Vagina (tissue), 2 donors: ENCODE data around the gene UFD1. TPM values are rescaled to one million over a fixed set of nuclear protein-coding genes. Genes with fewer than 3 reads are reported as not detected.

Source experiments
- DNase-seq, 2 donors: peaks; one replicate each; pipeline ENCODE4 v3.0.0-alpha.2; 2017; ENCODE audit errors: extremely low spot score in 2 of 2
- H3K27ac ChIP-seq: fragments of 200-600 bp; sonication (generic); one replicate; pipeline ENCODE4 v1.5.1; 2019
- H3K27me3 ChIP-seq: fragments of 200-600 bp; sonication (generic); one replicate; pipeline ENCODE4 v1.5.1; 2019
- H3K36me3 ChIP-seq, 2 donors: fragments of 200-600 bp; sonication (generic); one replicate each; pipeline ENCODE4 v1.5.1; 2017 to 2019
- H3K4me1 ChIP-seq: fragments of 200-600 bp; sonication (generic); one replicate; pipeline ENCODE4 v1.5.1; 2019
- H3K4me3 ChIP-seq, 2 donors: fragments of 200-600 bp; sonication (generic); 1 replicate in 1 of 2; 2 replicates in 1 of 2; pipeline ENCODE4 v1.5.1; 2016 to 2019
- H3K9me3 ChIP-seq: fragments of 200-600 bp; sonication (generic); one replicate; pipeline ENCODE4 v1.5.1; 2019
- CTCF ChIP-seq, 3 experiments: fragments of 450-650 bp in 2 of 3; fragments of 200-600 bp in 1 of 3; sonication (generic) in 1 of 3; IDR thresholded peaks; one replicate each; pipeline ENCODE4 v1.5.1; 2017 to 2019; ENCODE audit warnings: antibody characterized with exemption in 3 of 3, mild to moderate bottlenecking in 2 of 3, moderate library complexity in 2 of 3
- POLR2A ChIP-seq, 2 donors: fragments of 450-650 bp; IDR thresholded peaks; one replicate each; pipeline ENCODE4 v1.6.1; 2017; ENCODE audit warnings: antibody characterized with exemption in 2 of 2, mild to moderate bottlenecking in 2 of 2, moderate library complexity in 2 of 2
- POLR2AphosphoS5 ChIP-seq, 2 donors: sonication (generic); formaldehyde crosslinking; IDR thresholded peaks; one replicate each; pipeline ENCODE4 v1.9.0; 2017; ENCODE audit warnings: antibody characterized with exemption in 2 of 2, mild to moderate bottlenecking in 2 of 2, low read depth in 1 of 2; ENCODE audit not compliant: insufficient read depth in 1 of 2
- intact Hi-C: fragments of 100-400 bp; cut with DNase I; formaldehyde crosslinking; loops from one replicate; pipeline ENCODE4 v1.15.1; 2023
- total RNA-seq: library from RNA; depleted of rRNA; stranded (reverse); fragments of >200 nt; gene quantifications from one replicate; pipeline ENCODE4 v1.2.3, GENCODE V29; 2016

Gene UFD1
- total RNA-seq, 1 donor from 2014 or later, result 66.8 TPM

DNA sequence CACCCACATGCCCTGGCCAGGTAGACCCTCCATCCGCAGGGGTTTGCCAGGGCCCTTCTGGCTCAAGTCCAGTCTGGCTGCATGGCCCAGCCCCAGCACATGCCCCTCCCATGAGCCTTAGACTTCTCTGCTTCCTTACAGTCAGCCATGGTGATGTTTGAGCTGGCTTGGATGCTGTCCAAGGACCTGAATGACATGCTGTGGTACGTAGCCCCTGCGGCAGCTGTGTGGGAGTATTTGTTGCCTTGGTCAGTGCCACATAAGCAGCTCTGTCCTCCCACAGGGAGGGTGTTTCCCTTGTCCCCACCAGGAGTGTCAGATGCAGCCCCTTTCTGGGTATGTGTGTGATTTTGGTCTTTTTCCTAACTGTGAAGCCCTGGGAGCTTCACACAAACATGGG, 18.3 kb upstream of the UFD1 start:
- no peak for TF ChIP-seq CTCF (IDR thresholded peaks at IDR 0.05)
- no peak for TF ChIP-seq POLR2AphosphoS5 (IDR thresholded peaks at IDR 0.05; ENCODE audit: insufficient read depth in 1 of 2, low read depth in 1 of 2)
- TF ChIP-seq POLR2A (IDR thresholded peaks at IDR 0.05), result no peak
- intact Hi-C loops, result no loop called here
- H3K27ac ChIP-seq, result no peak overlapping the region
- H3K36me3 ChIP-seq, result no peaks in the 10 kb centered on the region
- no peaks in the 10 kb centered on the region for H3K27me3 ChIP-seq
- no peak for DNase-seq
- H3K4me3 ChIP-seq, result no peak overlapping the region
- H3K9me3 ChIP-seq, result no peaks in the 10 kb centered on the region
- no peaks in the 10 kb centered on the region for H3K4me1 ChIP-seq

DNA sequence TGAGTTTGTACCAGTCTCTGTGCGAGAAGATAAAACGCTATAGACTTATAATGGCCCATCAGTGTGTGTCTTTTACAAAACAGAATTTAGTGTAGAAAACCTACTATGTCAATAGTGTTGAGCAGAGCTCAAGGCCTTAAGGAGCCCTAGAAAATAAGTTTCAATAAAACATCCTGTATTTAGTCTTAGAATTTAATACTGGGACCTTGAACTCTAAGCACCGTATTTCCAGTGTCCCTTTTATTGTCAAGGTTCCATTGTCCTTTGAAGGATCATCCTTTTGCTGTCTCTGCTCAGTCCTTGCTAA, 17.3 kb upstream of the UFD1 start:
- Histone ChIP-seq H3K4me1 (no peaks in the 10 kb centered on the region), H3K36me3 (no peaks in the 10 kb centered on the region), H3K9me3 (no peaks in the 10 kb centered on the region), H3K27ac (no peak overlapping the region), H3K27me3 (no peaks in the 10 kb centered on the region), H3K4me3 (no peak overlapping the region)
- intact Hi-C loops, result no loop called here
- DNase-seq, result no peak
- TF ChIP-seq POLR2AphosphoS5 (IDR thresholded peaks at IDR 0.05; ENCODE audit: insufficient read depth in 1 of 2, low read depth in 1 of 2) (no peak), POLR2A (IDR thresholded peaks at IDR 0.05) (no peak), CTCF (IDR thresholded peaks at IDR 0.05) (no peak)

- TF ChIP-seq POLR2A (IDR thresholded peaks at IDR 0.05) (no peak), CTCF (IDR thresholded peaks at IDR 0.05) (peak in 1 of 3 experiments; percentile 16), POLR2AphosphoS5 (IDR thresholded peaks at IDR 0.05; ENCODE audit: insufficient read depth in 1 of 2, low read depth in 1 of 2) (no peak)
- Histone ChIP-seq H3K9me3 (no peaks in the 10 kb centered on the region), H3K27ac (no peak overlapping the region), H3K4me1 (no peaks in the 10 kb centered on the region), H3K36me3 (no peaks in the 10 kb centered on the region), H3K4me3 (no peak overlapping the region), H3K27me3 (no peaks in the 10 kb centered on the region)
- intact Hi-C loops, result no loop called here
- DNase-seq, result no peak
Observed at GRCh38 chr22:19495562-19496323, 16.8 kb upstream of the UFD1 start.

DNA sequence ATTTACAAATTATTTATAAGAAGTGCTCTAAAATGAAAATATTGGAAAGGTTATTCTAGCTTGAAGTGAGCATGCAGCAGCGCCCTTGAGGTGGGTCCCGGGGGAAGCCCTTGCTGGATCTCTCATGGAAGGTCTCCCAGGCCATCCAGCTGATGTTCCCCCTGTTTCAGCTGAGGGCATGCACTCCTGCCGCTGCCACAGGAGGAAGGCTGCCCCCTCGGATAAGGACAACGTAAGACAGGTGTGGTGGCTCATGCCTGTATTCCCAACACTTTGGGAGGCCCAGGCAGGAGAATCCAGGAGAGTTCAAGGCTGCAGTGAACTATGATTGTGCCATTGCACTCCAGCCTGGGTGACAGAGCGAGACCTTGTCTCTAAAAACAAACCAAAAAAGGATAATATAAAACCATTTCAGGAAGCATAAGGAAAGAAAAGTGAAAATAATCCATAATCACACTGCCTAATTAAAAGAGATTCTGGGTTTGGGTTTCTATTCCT, 15.7 kb upstream of the UFD1 start:
- Histone ChIP-seq H3K27ac (no peak overlapping the region), H3K36me3 (no peaks in the 10 kb centered on the region), H3K9me3 (no peaks in the 10 kb centered on the region), H3K4me1 (no peaks in the 10 kb centered on the region), H3K27me3 (no peaks in the 10 kb centered on the region), H3K4me3 (no peak overlapping the region)
- TF ChIP-seq POLR2AphosphoS5 (IDR thresholded peaks at IDR 0.05; ENCODE audit: insufficient read depth in 1 of 2, low read depth in 1 of 2), result no peak
- TF ChIP-seq POLR2A (IDR thresholded peaks at IDR 0.05), result no peak
- no peak for TF ChIP-seq CTCF (IDR thresholded peaks at IDR 0.05)
- no peak for DNase-seq
- intact Hi-C loops, result no loop called here

GRCh38 chr22:19494001-19494560, 15.1 kb upstream of the UFD1 start:
- no peak for DNase-seq
- no peak for TF ChIP-seq POLR2A (IDR thresholded peaks at IDR 0.05)
- TF ChIP-seq POLR2AphosphoS5 (IDR thresholded peaks at IDR 0.05; ENCODE audit: insufficient read depth in 1 of 2, low read depth in 1 of 2), result no peak
- no peak for TF ChIP-seq CTCF (IDR thresholded peaks at IDR 0.05)
- Histone ChIP-seq H3K9me3 (no peaks in the 10 kb centered on the region), H3K4me1 (peaks cover 2% of the 10 kb centered on the region), H3K4me3 (no peak overlapping the region), H3K27ac (no peak overlapping the region), H3K27me3 (no peaks in the 10 kb centered on the region), H3K36me3 (no peaks in the 10 kb centered on the region)
- intact Hi-C loops, result no loop called here
